ENCODE results near the gene KRTAP4-5.

- TF ChIP-seq POLR2A (IDR thresholded peaks at IDR 0.05) (no peak), CTCF (IDR thresholded peaks at IDR 0.05) (no peak), POLR2AphosphoS5 (IDR thresholded peaks at IDR 0.05) (no peak), EP300 (IDR thresholded peaks at IDR 0.05) (no peak)
Observed at GRCh38 chr17:41150026-41150425, 401 bp upstream of the KRTAP4-5 start.
